ENCODE measurements around the gene WDR35. TPM values are rescaled to one million over a fixed set of nuclear protein-coding genes. Genes with fewer than 3 reads are reported as not detected.
A peak's percentile ranks its signal among the peaks of the same experiment; 100 is the strongest.

WDR35 gene
- total RNA-seq, 1 experiment from 2014 or later, result 15.5 TPM

GRCh38 chr2:19988600-19988999, 1.3 kb downstream of the WDR35 start:
- H3K4me1 Mint-ChIP-seq, result peaks cover 26% of the 10 kb centered on the region
- ChIA-PET CTCF (interaction anchor here (1.5 to 3.6 kb wide), 3 partner anchors 27 to 105 kb away, joined by 5 to 25 read pairs (median 7); no protein-coding TSS in a partner anchor), POLR2A (interaction anchor here (2.8 kb wide), 1 partner anchor 63 kb away, joined by 14 read pairs; the partner anchor contains the start of gene LAPTM4A)
- no peak overlapping the region for H3K27ac Mint-ChIP-seq
- peaks cover 14% of the 10 kb centered on the region for H3K36me3 Mint-ChIP-seq
- H3K27me3 Mint-ChIP-seq (ENCODE audit: low read depth), result peaks cover 2% of the 10 kb centered on the region; the same call in 1 of the 2 replicates
- ATAC-seq (no peak), DNase-seq (ENCODE audit: low spot score) (no peak)
- peaks cover 3% of the 10 kb centered on the region; the same call in 1 of the 2 replicates for H3K9me3 Mint-ChIP-seq
- H3K4me3 Mint-ChIP-seq, result peak overlapping the region; percentile 92
- no peak for TF ChIP-seq GABPB1 (CRISPR knock-in tag; IDR thresholded peaks at IDR 0.05)
- no peak for TF ChIP-seq ZNF396 (CRISPR knock-in tag; IDR thresholded peaks at IDR 0.05; ENCODE audit: borderline replicate concordance)
- TF ChIP-seq JUN (CRISPR knock-in tag; IDR thresholded peaks at IDR 0.05), result no peak
- no peak for TF ChIP-seq CBFB (CRISPR knock-in tag; IDR thresholded peaks at IDR 0.05; ENCODE audit: low read depth)
- no peak for TF ChIP-seq NFE2L1 (CRISPR knock-in tag; IDR thresholded peaks at IDR 0.05)
- no peak for TF ChIP-seq NR1H2 (CRISPR knock-in tag; IDR thresholded peaks at IDR 0.05)
- TF ChIP-seq NR2C2 (CRISPR knock-in tag; IDR thresholded peaks at IDR 0.05), result no peak
- no peak for TF ChIP-seq ETV6 (CRISPR knock-in tag; IDR thresholded peaks at IDR 0.05)
- no peak for TF ChIP-seq ATF2 (CRISPR knock-in tag; IDR thresholded peaks at IDR 0.05; ENCODE audit: borderline replicate concordance, low read depth)

GRCh38 chr2:19987936-19988335, 2.0 kb downstream of the WDR35 start:
- ATAC-seq (no peak), DNase-seq (ENCODE audit: low spot score) (no peak)
- TF ChIP-seq MLX (CRISPR knock-in tag; IDR thresholded peaks at IDR 0.05) (no peak), ATF2 (CRISPR knock-in tag; IDR thresholded peaks at IDR 0.05; ENCODE audit: borderline replicate concordance, low read depth) (no peak), E2F1 (CRISPR knock-in tag; IDR thresholded peaks at IDR 0.05) (no peak)
- peaks cover 3% of the 10 kb centered on the region; the same call in 1 of the 2 replicates for H3K9me3 Mint-ChIP-seq
- CTCF ChIA-PET, result interaction anchor here (1.5 to 3.6 kb wide), 2 partner anchors 28 to 32 kb away, joined by 7 to 25 read pairs; no protein-coding TSS in a partner anchor
- H3K27me3 Mint-ChIP-seq (ENCODE audit: low read depth), result no peaks in the 10 kb centered on the region; the same call in 1 of the 2 replicates
- H3K36me3 Mint-ChIP-seq, result peaks cover 14% of the 10 kb centered on the region
- no peak overlapping the region for H3K27ac Mint-ChIP-seq
- peak overlapping the region; percentile 92 for H3K4me3 Mint-ChIP-seq
- peaks cover 26% of the 10 kb centered on the region for H3K4me1 Mint-ChIP-seq
- POLR2A ChIA-PET, result interaction anchor here (2.8 kb wide), 1 partner anchor 64 kb away, joined by 14 read pairs; the partner anchor contains the start of gene LAPTM4A

GRCh38 chr2:19982268-19982667, 7.6 kb downstream of the WDR35 start:
- Mint-ChIP-seq H3K27me3 (ENCODE audit: low read depth) (no peaks in the 10 kb centered on the region), H3K9me3 (peaks cover 2% of the 10 kb centered on the region; the same call in 1 of the 2 replicates), H3K27ac (no peak overlapping the region), H3K36me3 (peaks cover 29% of the 10 kb centered on the region), H3K4me1 (no peaks in the 10 kb centered on the region), H3K4me3 (no peak overlapping the region)
- DNase-seq (ENCODE audit: low spot score) (no peak), ATAC-seq (no peak)
- ChIA-PET POLR2A (no interaction called here), CTCF (no interaction called here)
- TF ChIP-seq GABPB1 (CRISPR knock-in tag; IDR thresholded peaks at IDR 0.05) (peak; percentile 45), ZNF138 (CRISPR knock-in tag; conservative IDR thresholded peaks at IDR 0.05) (no peak)

GRCh38 chr2:19979932-19980331, 10.0 kb downstream of the WDR35 start:
- no peak for ATAC-seq
- no peak for DNase-seq (ENCODE audit: low spot score)
- POLR2A ChIA-PET, result no interaction called here
- Mint-ChIP-seq H3K9me3 (no peaks in the 10 kb centered on the region), H3K36me3 (peaks cover 19% of the 10 kb centered on the region), H3K27me3 (ENCODE audit: low read depth) (no peaks in the 10 kb centered on the region), H3K27ac (no peak overlapping the region), H3K4me3 (no peak overlapping the region), H3K4me1 (no peaks in the 10 kb centered on the region)
- TF ChIP-seq E2F5 (CRISPR knock-in tag; IDR thresholded peaks at IDR 0.05), result no peak
- TF ChIP-seq E2F1 (CRISPR knock-in tag; IDR thresholded peaks at IDR 0.05), result no peak
- TF ChIP-seq NFE2L1 (CRISPR knock-in tag; IDR thresholded peaks at IDR 0.05), result no peak
- no peak for TF ChIP-seq TCF7 (CRISPR knock-in tag; IDR thresholded peaks at IDR 0.05; ENCODE audit: low read depth)
- no peak for TF ChIP-seq ESRRA (CRISPR knock-in tag; IDR thresholded peaks at IDR 0.05; ENCODE audit: borderline replicate concordance)
- TF ChIP-seq ZNF425 (CRISPR knock-in tag; conservative IDR thresholded peaks at IDR 0.05), result no peak
- CTCF ChIA-PET, result interaction anchor here (1.5 kb wide), 1 partner anchor 24 kb away, joined by 3 read pairs; no protein-coding TSS in a partner anchor
